ENCODE measurements around the gene MIER1.

MIER1 gene

DNA sequence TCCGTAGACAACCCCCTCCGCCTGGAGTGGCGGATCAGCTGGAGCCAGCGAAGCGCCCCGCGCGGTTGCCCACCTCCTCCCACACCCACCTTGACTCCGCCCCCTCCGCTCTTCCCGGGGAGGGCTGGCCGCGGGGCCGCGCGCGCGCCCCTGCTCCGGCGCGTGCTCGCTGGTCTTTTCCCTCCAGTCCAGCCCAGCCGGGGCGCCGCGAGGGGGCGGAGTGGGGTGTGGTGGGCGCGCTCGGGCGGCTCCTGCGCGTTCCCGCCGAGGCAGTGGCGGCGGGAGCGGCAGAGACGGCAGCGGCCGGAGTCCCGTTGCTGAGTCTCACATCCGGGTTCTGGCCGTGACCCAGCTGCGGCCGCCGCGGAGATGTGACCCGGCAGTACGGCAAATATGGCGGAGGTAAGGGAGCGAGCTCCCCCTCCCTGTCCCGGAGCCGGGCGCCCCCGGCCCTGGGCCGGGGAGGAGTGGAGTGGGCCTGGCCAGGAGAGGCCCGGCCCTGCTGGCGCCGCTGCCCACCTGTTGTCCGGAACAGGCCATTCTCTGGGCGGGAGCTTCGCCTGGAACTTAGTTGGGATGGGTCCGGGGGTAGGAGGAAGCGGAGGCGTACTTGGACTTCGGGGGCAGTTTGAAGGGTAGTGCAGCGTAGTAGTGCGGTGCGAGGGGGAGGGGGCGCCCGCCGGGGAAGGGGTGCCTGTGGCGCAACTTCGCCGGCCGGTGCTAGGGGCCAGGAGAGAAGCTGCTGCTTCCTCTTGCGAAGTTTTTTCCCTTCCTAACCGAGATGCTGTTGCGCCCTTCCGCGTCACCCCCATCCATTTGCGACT is 5.4 kb downstream of the MIER1 start:
- peak overlapping the region in 1 of 2 experiments; percentile 43 for H2BK12ac ChIP-seq (ENCODE audit: low read length in 2 of 2)
- H3K27ac ChIP-seq (ENCODE audit: low read length, poor library complexity, severe bottlenecking): peak overlapping the region; percentile 70
- H3K4me3 ChIP-seq (ENCODE audit: insufficient read depth in 1 of 2, low read depth in 1 of 2, low read length in 2 of 2): peak overlapping the region; percentile 86 to 89
- peak overlapping the region in 1 of 2 experiments; percentile 92 for H3K23ac ChIP-seq (ENCODE audit: low read length in 2 of 2)
- H2BK120ac ChIP-seq (ENCODE audit: low read depth, low read length): no peak overlapping the region
- no peaks in the 10 kb centered on the region for H3K79me1 ChIP-seq (replicated peaks; ENCODE audit: low read length, poor library complexity, severe bottlenecking)
- peak overlapping the region; percentile 10 to 81 for H3K4ac ChIP-seq (ENCODE audit: low read depth in 1 of 2, low read length in 2 of 2)
- H3K4me2 ChIP-seq (ENCODE audit: low read length, poor library complexity, severe bottlenecking): peak overlapping the region; percentile 59
- H4K8ac ChIP-seq (ENCODE audit: low read length): peak overlapping the region; percentile 87
- no peak overlapping the region for H2AFZ ChIP-seq (ENCODE audit: low read depth, low read length)
- peak overlapping the region; percentile 77 for H2BK5ac ChIP-seq (ENCODE audit: low read depth, low read length, poor library complexity, severe bottlenecking)
- H3K9me3 ChIP-seq (ENCODE audit: control insufficient read depth, low read length): no peaks in the 10 kb centered on the region
- under 1% methylated on average over 74 of the region's 83 CpGs for WGBS
- peak overlapping the region; percentile 99 for H3K9ac ChIP-seq (ENCODE audit: low read length)
- H3K36me3 ChIP-seq (ENCODE audit: control insufficient read depth in 1 of 2, insufficient read depth in 2 of 2, low read depth in 1 of 2, low read length in 2 of 2): peaks cover 0 to 4% of the 10 kb centered on the region in 2 experiments
- H2AK5ac ChIP-seq (ENCODE audit: low read length, severe bottlenecking): no peak overlapping the region
- H3K4me1 ChIP-seq (ENCODE audit: control insufficient read depth, insufficient read depth, low read depth, low read length): no peaks in the 10 kb centered on the region
- H3K27me3 ChIP-seq (ENCODE audit: control insufficient read depth in 1 of 2, insufficient read depth in 1 of 2, low read length in 2 of 2): no peaks in the 10 kb centered on the region
- peak overlapping the region; percentile 90 to 92 for H3K18ac ChIP-seq (ENCODE audit: low read depth in 1 of 2, low read length in 2 of 2)
- peak overlapping the region; percentile 36 for H4K91ac ChIP-seq (ENCODE audit: low read length)
- peak overlapping the region; percentile 0 to 46 for H3K14ac ChIP-seq (ENCODE audit: low read length in 2 of 2)
- DNase-seq: peak; percentile 95
- H2BK15ac ChIP-seq (ENCODE audit: low read depth, poor library complexity, severe bottlenecking): peak overlapping the region; percentile 29

DNA sequence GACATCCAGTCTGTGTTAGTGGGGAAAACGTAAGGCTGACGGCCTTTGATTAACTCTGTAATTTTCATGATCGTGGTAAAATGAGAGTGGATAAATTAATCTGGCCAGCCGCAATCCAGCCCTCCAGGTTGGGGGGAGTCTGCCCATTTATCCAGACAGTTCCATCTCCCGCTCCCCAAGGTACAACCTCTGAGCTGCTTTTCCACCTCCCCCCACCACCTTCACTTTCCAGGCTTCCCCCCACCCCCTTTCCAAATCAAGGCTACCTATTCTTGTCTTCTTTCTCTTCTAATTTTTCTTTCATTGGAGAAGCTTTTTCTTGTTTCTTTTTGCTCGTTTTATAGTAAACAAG is 6.0 kb downstream of the MIER1 start:
- no peaks in the 10 kb centered on the region for H3K9me3 ChIP-seq (ENCODE audit: control insufficient read depth, low read length)
- peak overlapping the region; percentile 86 to 89 for H3K4me3 ChIP-seq (ENCODE audit: insufficient read depth in 1 of 2, low read depth in 1 of 2, low read length in 2 of 2)

DNA sequence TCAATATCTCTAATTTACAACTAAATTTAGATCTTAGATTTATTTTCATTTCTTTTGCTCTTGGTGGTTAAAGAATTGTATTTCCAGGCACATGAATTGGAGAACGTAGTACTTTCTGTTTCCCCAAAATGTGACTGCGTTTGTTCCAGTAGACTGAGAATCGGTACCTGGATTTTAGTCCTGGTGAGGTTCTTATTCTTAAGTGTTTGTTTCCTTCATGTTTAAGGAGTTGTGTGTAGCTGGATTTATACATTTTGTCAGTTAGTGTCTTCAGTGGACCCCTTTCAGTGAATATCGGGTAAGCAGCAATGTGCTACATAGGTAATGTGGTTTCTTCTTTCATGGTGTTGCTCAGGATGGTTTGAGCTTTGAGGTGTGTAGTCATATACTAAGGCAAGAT is 6.8 kb downstream of the MIER1 start:
- peak overlapping the region in 1 of 2 experiments; percentile 89 for H3K4me3 ChIP-seq (ENCODE audit: insufficient read depth in 1 of 2, low read depth in 1 of 2, low read length in 2 of 2)
- no peaks in the 10 kb centered on the region for H3K27me3 ChIP-seq (ENCODE audit: control insufficient read depth in 1 of 2, insufficient read depth in 1 of 2, low read length in 2 of 2)
- H3K4me1 ChIP-seq (ENCODE audit: control insufficient read depth, insufficient read depth, low read depth, low read length): no peaks in the 10 kb centered on the region
- no peak overlapping the region for H3K18ac ChIP-seq (ENCODE audit: low read depth in 1 of 2, low read length in 2 of 2)
- no peak overlapping the region for H2BK120ac ChIP-seq (ENCODE audit: low read depth, low read length)
- H3K23ac ChIP-seq (ENCODE audit: low read length in 2 of 2): no peak overlapping the region
- H3K4ac ChIP-seq (ENCODE audit: low read depth in 1 of 2, low read length in 2 of 2): no peak overlapping the region
- no peak overlapping the region for H2AK5ac ChIP-seq (ENCODE audit: low read length, severe bottlenecking)
- no peak overlapping the region for H4K8ac ChIP-seq (ENCODE audit: low read length)
- no peak overlapping the region for H3K27ac ChIP-seq (ENCODE audit: low read length, poor library complexity, severe bottlenecking)
- no peak overlapping the region for H2BK15ac ChIP-seq (ENCODE audit: low read depth, poor library complexity, severe bottlenecking)
- peaks cover 0 to 4% of the 10 kb centered on the region in 2 experiments for H3K36me3 ChIP-seq (ENCODE audit: control insufficient read depth in 1 of 2, insufficient read depth in 2 of 2, low read depth in 1 of 2, low read length in 2 of 2)
- 45% methylated on average over 4 of the region's 4 CpGs for WGBS
- no peaks in the 10 kb centered on the region for H3K9me3 ChIP-seq (ENCODE audit: control insufficient read depth, low read length)
- H3K9ac ChIP-seq (ENCODE audit: low read length): peak overlapping the region; percentile 99
- H3K14ac ChIP-seq (ENCODE audit: low read length in 2 of 2): peak overlapping the region in 1 of 2 experiments; percentile 9
- no peak overlapping the region for H2BK12ac ChIP-seq (ENCODE audit: low read length in 2 of 2)
- no peak overlapping the region for H2BK5ac ChIP-seq (ENCODE audit: low read depth, low read length, poor library complexity, severe bottlenecking)
- H4K91ac ChIP-seq (ENCODE audit: low read length): no peak overlapping the region
- H2AFZ ChIP-seq (ENCODE audit: low read depth, low read length): no peak overlapping the region
- DNase-seq: no peak
- H3K79me1 ChIP-seq (replicated peaks; ENCODE audit: low read length, poor library complexity, severe bottlenecking): no peaks in the 10 kb centered on the region
- H3K4me2 ChIP-seq (ENCODE audit: low read length, poor library complexity, severe bottlenecking): peak overlapping the region; percentile 87

More for the DNA sequence above, 6.0 kb downstream of the MIER1 start:
- no peak overlapping the region for H2BK5ac ChIP-seq (ENCODE audit: low read depth, low read length, poor library complexity, severe bottlenecking)
- no peak overlapping the region for H2BK120ac ChIP-seq (ENCODE audit: low read depth, low read length)
- DNase-seq: no peak
- H3K4me2 ChIP-seq (ENCODE audit: low read length, poor library complexity, severe bottlenecking): peak overlapping the region; percentile 59
- no peak overlapping the region for H2AK5ac ChIP-seq (ENCODE audit: low read length, severe bottlenecking)
- no peak overlapping the region for H4K8ac ChIP-seq (ENCODE audit: low read length)
- no peak overlapping the region for H2BK12ac ChIP-seq (ENCODE audit: low read length in 2 of 2)
- H3K27ac ChIP-seq (ENCODE audit: low read length, poor library complexity, severe bottlenecking): peak overlapping the region; percentile 70
- no peaks in the 10 kb centered on the region for H3K4me1 ChIP-seq (ENCODE audit: control insufficient read depth, insufficient read depth, low read depth, low read length)
- peak overlapping the region; percentile 10 to 81 for H3K4ac ChIP-seq (ENCODE audit: low read depth in 1 of 2, low read length in 2 of 2)
- H3K14ac ChIP-seq (ENCODE audit: low read length in 2 of 2): no peak overlapping the region
- no peaks in the 10 kb centered on the region for H3K79me1 ChIP-seq (replicated peaks; ENCODE audit: low read length, poor library complexity, severe bottlenecking)
- H4K91ac ChIP-seq (ENCODE audit: low read length): peak overlapping the region; percentile 36
- 0% methylated on average over 5 of the region's 6 CpGs for WGBS
- H3K9ac ChIP-seq (ENCODE audit: low read length): peak overlapping the region; percentile 99
- no peak overlapping the region for H2AFZ ChIP-seq (ENCODE audit: low read depth, low read length)
- peak overlapping the region; percentile 90 to 92 for H3K18ac ChIP-seq (ENCODE audit: low read depth in 1 of 2, low read length in 2 of 2)
- no peaks in the 10 kb centered on the region for H3K27me3 ChIP-seq (ENCODE audit: control insufficient read depth in 1 of 2, insufficient read depth in 1 of 2, low read length in 2 of 2)
- no peak overlapping the region for H2BK15ac ChIP-seq (ENCODE audit: low read depth, poor library complexity, severe bottlenecking)
- peaks cover 0 to 4% of the 10 kb centered on the region in 2 experiments for H3K36me3 ChIP-seq (ENCODE audit: control insufficient read depth in 1 of 2, insufficient read depth in 2 of 2, low read depth in 1 of 2, low read length in 2 of 2)
- peak overlapping the region in 1 of 2 experiments; percentile 92 for H3K23ac ChIP-seq (ENCODE audit: low read length in 2 of 2)

DNA sequence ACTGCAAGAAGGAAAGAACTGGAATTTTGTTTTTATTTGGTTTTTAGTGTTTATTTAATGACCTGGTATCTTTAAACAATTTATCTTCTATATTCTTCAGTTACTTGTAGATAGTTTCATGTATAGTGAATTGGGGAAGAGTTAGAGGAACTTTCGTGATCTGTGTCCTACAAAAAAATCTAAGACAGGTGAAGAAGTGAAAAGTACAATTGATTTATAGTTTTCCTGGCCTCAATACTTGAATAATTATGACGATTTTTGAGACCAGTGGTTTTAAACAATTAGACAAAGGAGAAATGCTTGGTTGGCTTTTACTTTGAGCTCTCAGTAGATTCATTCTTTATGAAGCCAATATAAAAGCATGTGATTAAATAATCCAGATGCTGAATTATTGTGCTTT is 7.5 kb downstream of the MIER1 start:
- H3K9ac ChIP-seq (ENCODE audit: low read length): peak overlapping the region; percentile 99
- H2BK120ac ChIP-seq (ENCODE audit: low read depth, low read length): no peak overlapping the region
- H3K27me3 ChIP-seq (ENCODE audit: control insufficient read depth in 1 of 2, insufficient read depth in 1 of 2, low read length in 2 of 2): no peaks in the 10 kb centered on the region
- H3K27ac ChIP-seq (ENCODE audit: low read length, poor library complexity, severe bottlenecking): no peak overlapping the region
- H3K9me3 ChIP-seq (ENCODE audit: control insufficient read depth, low read length): no peaks in the 10 kb centered on the region
- H3K36me3 ChIP-seq (ENCODE audit: control insufficient read depth in 1 of 2, insufficient read depth in 2 of 2, low read depth in 1 of 2, low read length in 2 of 2): peaks cover 2 to 4% of the 10 kb centered on the region in 2 experiments
- WGBS: 61% methylated on average over 2 of the region's 2 CpGs
- no peak overlapping the region for H2AK5ac ChIP-seq (ENCODE audit: low read length, severe bottlenecking)
- no peaks in the 10 kb centered on the region for H3K79me1 ChIP-seq (replicated peaks; ENCODE audit: low read length, poor library complexity, severe bottlenecking)
- H2BK15ac ChIP-seq (ENCODE audit: low read depth, poor library complexity, severe bottlenecking): no peak overlapping the region
- H3K4ac ChIP-seq (ENCODE audit: low read depth in 1 of 2, low read length in 2 of 2): no peak overlapping the region
- H4K91ac ChIP-seq (ENCODE audit: low read length): no peak overlapping the region
- peak overlapping the region in 1 of 2 experiments; percentile 89 for H3K4me3 ChIP-seq (ENCODE audit: insufficient read depth in 1 of 2, low read depth in 1 of 2, low read length in 2 of 2)
- no peak for DNase-seq
- no peak overlapping the region for H2BK12ac ChIP-seq (ENCODE audit: low read length in 2 of 2)
- H2AFZ ChIP-seq (ENCODE audit: low read depth, low read length): no peak overlapping the region
- H2BK5ac ChIP-seq (ENCODE audit: low read depth, low read length, poor library complexity, severe bottlenecking): no peak overlapping the region
- H3K18ac ChIP-seq (ENCODE audit: low read depth in 1 of 2, low read length in 2 of 2): no peak overlapping the region
- peaks cover 2% of the 10 kb centered on the region for H3K4me1 ChIP-seq (ENCODE audit: control insufficient read depth, insufficient read depth, low read depth, low read length)
- H3K23ac ChIP-seq (ENCODE audit: low read length in 2 of 2): no peak overlapping the region
- no peak overlapping the region for H3K14ac ChIP-seq (ENCODE audit: low read length in 2 of 2)
- no peak overlapping the region for H4K8ac ChIP-seq (ENCODE audit: low read length)
- H3K4me2 ChIP-seq (ENCODE audit: low read length, poor library complexity, severe bottlenecking): no peak overlapping the region

Measured in mesenchymal stem cell (in vitro differentiated cells and primary cell).